ENCODE results near the gene MTRR.

MTRR gene

GRCh38 chr5:7868773-7869473, at the start of gene MTRR, which contains the start of gene FASTKD3:
TSS of gene MTRR (plus strand) at chr5:7869148. CDS start at chr5:7870795, 1,647 bp downstream.
TSS of gene FASTKD3 (minus strand) at chr5:7869031. CDS start at chr5:7868083, 948 bp downstream.
- POLR2A ChIA-PET = interaction anchor here (0.7 to 2.4 kb wide), 11 partner anchors 9 to 36 kb away, joined by 3 to 18 read pairs (median 4); partner anchors contain the start of gene CFAP90
- DNase-seq (ENCODE audit: extremely low spot score) = peak; percentile 91
- TF ChIP-seq SUZ12 (IDR thresholded peaks at IDR 0.05) = no peak
- no peak for TF ChIP-seq ELF4 (IDR thresholded peaks at IDR 0.05)
- TF ChIP-seq FOXM1 (IDR thresholded peaks at IDR 0.05; ENCODE audit: borderline replicate concordance) = no peak
- no peak for TF ChIP-seq NFRKB (IDR thresholded peaks at IDR 0.05)
- no peak for TF ChIP-seq FOXK2 (IDR thresholded peaks at IDR 0.05)
- no peak for TF ChIP-seq ARNT (IDR thresholded peaks at IDR 0.05)
- peak; percentile 89 for TF ChIP-seq L3MBTL2 (conservative IDR thresholded peaks at IDR 0.05)
- CTCF ChIA-PET = interaction anchor here (0.6 to 1.3 kb wide), 3 partner anchors 11 to 18 kb away, joined by 3 to 5 read pairs (median 3); no protein-coding TSS in a partner anchor

GRCh38 chr5:7822449-7822848, 46.5 kb upstream of the MTRR start:
- CTCF ChIA-PET = no interaction called here
- no peak for DNase-seq (ENCODE audit: extremely low spot score)
- TF ChIP-seq FOXA1 (IDR thresholded peaks at IDR 0.05) = no peak
- TF ChIP-seq CTBP1 (IDR thresholded peaks at IDR 0.05; ENCODE audit: borderline replicate concordance) = no peak
- TF ChIP-seq NFRKB (IDR thresholded peaks at IDR 0.05) = no peak
- no peak for TF ChIP-seq FOXK2 (IDR thresholded peaks at IDR 0.05)
- TF ChIP-seq ZNF384 (IDR thresholded peaks at IDR 0.05) = no peak
- no peak for TF ChIP-seq TARDBP (IDR thresholded peaks at IDR 0.05)
- TF ChIP-seq SP1 (IDR thresholded peaks at IDR 0.05) = no peak
- no peak for TF ChIP-seq FOXM1 (IDR thresholded peaks at IDR 0.05; ENCODE audit: borderline replicate concordance)
- no peak for TF ChIP-seq LEF1 (IDR thresholded peaks at IDR 0.05; ENCODE audit: borderline replicate concordance)
- no peak for TF ChIP-seq L3MBTL2 (conservative IDR thresholded peaks at IDR 0.05)
- TF ChIP-seq BHLHE40 (IDR thresholded peaks at IDR 0.05; ENCODE audit: borderline replicate concordance) = no peak
- TF ChIP-seq PKNOX1 (IDR thresholded peaks at IDR 0.05) = no peak
- no peak for TF ChIP-seq ELF4 (IDR thresholded peaks at IDR 0.05)
- no peak for TF ChIP-seq HDGF (IDR thresholded peaks at IDR 0.05; ENCODE audit: borderline replicate concordance)
- TF ChIP-seq ARNT (IDR thresholded peaks at IDR 0.05) = no peak
- no peak for TF ChIP-seq SUZ12 (IDR thresholded peaks at IDR 0.05)
- POLR2A ChIA-PET = no interaction called here

GRCh38 chr5:7823594-7823993, 45.4 kb upstream of the MTRR start:
- ChIA-PET POLR2A (no interaction called here), CTCF (interaction anchor here (0.6 to 0.8 kb wide), 2 partner anchors 33 to 49 kb away, joined by 3 to 10 read pairs; no protein-coding TSS in a partner anchor)
- no peak for DNase-seq (ENCODE audit: extremely low spot score)

GRCh38 chr5:7824995-7825394, 44.0 kb upstream of the MTRR start:
- TF ChIP-seq ELF4 (IDR thresholded peaks at IDR 0.05) (no peak), ARNT (IDR thresholded peaks at IDR 0.05) (no peak), HDGF (IDR thresholded peaks at IDR 0.05; ENCODE audit: borderline replicate concordance) (no peak), PKNOX1 (IDR thresholded peaks at IDR 0.05) (no peak), ZNF384 (IDR thresholded peaks at IDR 0.05) (no peak), TARDBP (IDR thresholded peaks at IDR 0.05) (no peak), FOXM1 (IDR thresholded peaks at IDR 0.05; ENCODE audit: borderline replicate concordance) (no peak), NFRKB (IDR thresholded peaks at IDR 0.05) (no peak), FOXA1 (IDR thresholded peaks at IDR 0.05) (no peak), L3MBTL2 (conservative IDR thresholded peaks at IDR 0.05) (no peak), SUZ12 (IDR thresholded peaks at IDR 0.05) (no peak), LEF1 (IDR thresholded peaks at IDR 0.05; ENCODE audit: borderline replicate concordance) (no peak), BHLHE40 (IDR thresholded peaks at IDR 0.05; ENCODE audit: borderline replicate concordance) (no peak)
- POLR2A ChIA-PET = interaction anchor here (1.0 kb wide), 1 partner anchor 9 kb away, joined by 3 read pairs; no protein-coding TSS in a partner anchor
- CTCF ChIA-PET = no interaction called here
- no peak for DNase-seq (ENCODE audit: extremely low spot score)

More at GRCh38 chr5:7823594-7823993, 45.4 kb upstream of the MTRR start:
- TF ChIP-seq LEF1 (IDR thresholded peaks at IDR 0.05; ENCODE audit: borderline replicate concordance) (no peak), HDGF (IDR thresholded peaks at IDR 0.05; ENCODE audit: borderline replicate concordance) (no peak), PKNOX1 (IDR thresholded peaks at IDR 0.05) (peak; percentile 51), FOXA1 (IDR thresholded peaks at IDR 0.05) (no peak), SUZ12 (IDR thresholded peaks at IDR 0.05) (no peak), FOXK2 (IDR thresholded peaks at IDR 0.05) (no peak), CTBP1 (IDR thresholded peaks at IDR 0.05; ENCODE audit: borderline replicate concordance) (no peak), NFRKB (IDR thresholded peaks at IDR 0.05) (no peak)

GRCh38 chr5:7825630-7826029, 43.3 kb upstream of the MTRR start:
- no peak for DNase-seq (ENCODE audit: extremely low spot score)
- TF ChIP-seq PKNOX1 (IDR thresholded peaks at IDR 0.05) (no peak), L3MBTL2 (conservative IDR thresholded peaks at IDR 0.05) (no peak), NFRKB (IDR thresholded peaks at IDR 0.05) (no peak), SP1 (IDR thresholded peaks at IDR 0.05) (no peak), FOXM1 (IDR thresholded peaks at IDR 0.05; ENCODE audit: borderline replicate concordance) (no peak), TARDBP (IDR thresholded peaks at IDR 0.05) (no peak), FOXK2 (IDR thresholded peaks at IDR 0.05) (no peak), ZNF384 (IDR thresholded peaks at IDR 0.05) (no peak), ARNT (IDR thresholded peaks at IDR 0.05) (no peak), CTBP1 (IDR thresholded peaks at IDR 0.05; ENCODE audit: borderline replicate concordance) (no peak), ELF4 (IDR thresholded peaks at IDR 0.05) (no peak), LEF1 (IDR thresholded peaks at IDR 0.05; ENCODE audit: borderline replicate concordance) (no peak), BHLHE40 (IDR thresholded peaks at IDR 0.05; ENCODE audit: borderline replicate concordance) (no peak), HDGF (IDR thresholded peaks at IDR 0.05; ENCODE audit: borderline replicate concordance) (no peak), FOXA1 (IDR thresholded peaks at IDR 0.05) (no peak)
- ChIA-PET POLR2A (interaction anchor here (1.0 kb wide), 1 partner anchor 8 kb away, joined by 3 read pairs; no protein-coding TSS in a partner anchor), CTCF (interaction anchor here (0.7 kb wide), 1 partner anchor 992 kb away, joined by 3 read pairs; no protein-coding TSS in a partner anchor)

Measured in HEK293T (cell line).